B cell (primary cell): ENCODE measurements around the gene ARHGAP15. TPM values are rescaled to one million over a fixed set of nuclear protein-coding genes. Genes with fewer than 3 reads are reported as not detected.
A peak's percentile ranks its signal among the peaks of the same experiment; 100 is the strongest.

Experiments used
- ATAC-seq: fragments of 200-7000 bp; cut with Tn5 transposase; one replicate; pipeline ENCODE4 v1.10.0; 2021; ENCODE audit warnings: low read depth, mild to moderate bottlenecking, moderate number of reproducible peaks, moderate library complexity
- CTCF ChIA-PET: fragments of 350-600 bp; sonication (Branson Sonifier 250); formaldehyde crosslinking; loops from one replicate; lab custom pipeline; 2021; ENCODE audit warnings: antibody characterized with exemption, inconsistent platforms; lab: Charles Lee
- POLR2A ChIA-PET: fragments of 350-600 bp; sonication (Branson Sonifier 250); formaldehyde crosslinking; loops from one replicate; lab custom pipeline; 2021; ENCODE audit warnings: antibody characterized with exemption; lab: Charles Lee
- DNase-seq: peaks from one replicate; pipeline ENCODE4 v3.0.0; 2013
- H2AFZ ChIP-seq: 2 replicates; pipeline ENCODE4 v1.6.1; 2012; ENCODE audit warnings: mild to moderate bottlenecking, low read depth, low read length; ENCODE audit not compliant: insufficient read depth, poor library complexity, severe bottlenecking
- H3K27ac ChIP-seq, 2 donors: 1 replicate in 1 of 2; 2 replicates in 1 of 2; pipeline ENCODE4 v1.5.1; 2012 to 2013; ENCODE audit warnings: low read length in 2 of 2, mild to moderate bottlenecking in 2 of 2, moderate library complexity in 1 of 2
- H3K27me3 ChIP-seq, 4 experiments: fragments of 200-600 bp in 1 of 4; sonication (generic) in 1 of 4; replicated peaks in 1 of 4; 1 replicate in 2 of 4; 2 replicates in 2 of 4; pipeline versions ENCODE4 v1.6.1 to v1.7.0; 2013 to 2016; ENCODE audit warnings: low read length in 3 of 4, mild to moderate bottlenecking in 2 of 4, mixed read lengths in 1 of 4, moderate library complexity in 1 of 4; ENCODE audit not compliant: insufficient read depth in 4 of 4, control insufficient read depth in 3 of 4; ENCODE audit errors: control extremely low read depth in 1 of 4
- H3K36me3 ChIP-seq, 2 experiments: replicated peaks in 1 of 2; 1 replicate in 1 of 2; 2 replicates in 1 of 2; pipeline versions ENCODE4 v1.6.1 to v1.7.1; 2013; ENCODE audit warnings: low read length in 1 of 2; ENCODE audit not compliant: insufficient read depth in 2 of 2, control insufficient read depth in 1 of 2; ENCODE audit errors: control extremely low read depth in 1 of 2, extremely low read depth in 1 of 2
- H3K4me1 ChIP-seq, 2 donors: fragments of 200-600 bp in 1 of 2; sonication (generic) in 1 of 2; 1 replicate in 1 of 2; 2 replicates in 1 of 2; pipeline versions ENCODE4 v1.5.1 to v1.6.1; 2013 to 2017; ENCODE audit warnings: low read length in 2 of 2; ENCODE audit not compliant: control insufficient read depth in 2 of 2, insufficient read depth in 2 of 2
- H3K4me2 ChIP-seq: replicated peaks from 2 replicates; pipeline ENCODE3; 2012; ENCODE audit warnings: mild to moderate bottlenecking, low read depth, low read length; ENCODE audit not compliant: poor library complexity, severe bottlenecking
- H3K4me3 ChIP-seq, 5 experiments: fragments of 200-600 bp in 1 of 5; sonication (generic) in 1 of 5; 1 replicate in 3 of 5; 2 replicates in 2 of 5; pipeline versions ENCODE4 v1.5.1 to v1.7.0; 2011 to 2016; ENCODE audit warnings: low read length in 4 of 5, mild to moderate bottlenecking in 4 of 5, low read depth in 2 of 5, control low read depth in 1 of 5, moderate library complexity in 1 of 5; ENCODE audit not compliant: insufficient read depth in 1 of 5; ENCODE audit errors: control extremely low read depth in 1 of 5, extremely low read depth in 1 of 5
- H3K79me2 ChIP-seq: fragments of 200-600 bp; sonication (generic); one replicate; pipeline ENCODE4 v1.6.0; 2016; ENCODE audit warnings: low read length; ENCODE audit not compliant: control insufficient read depth, insufficient read depth
- H3K9ac ChIP-seq: fragments of 200-600 bp; sonication (generic); 2 replicates; pipeline ENCODE4 v1.6.1; 2017; ENCODE audit warnings: mild to moderate bottlenecking, low read length, moderate library complexity
- H3K9me3 ChIP-seq, 3 donors: one replicate each; pipeline versions ENCODE4 v1.6.1 to v1.7.1; 2013; ENCODE audit warnings: low read length in 2 of 3; ENCODE audit not compliant: control insufficient read depth in 2 of 3, insufficient read depth in 1 of 3; ENCODE audit errors: control extremely low read depth in 1 of 3
- H4K20me1 ChIP-seq: 2 replicates; pipeline ENCODE4 v1.6.0; 2012; ENCODE audit warnings: mild to moderate bottlenecking, low read length; ENCODE audit not compliant: insufficient read depth, control insufficient read depth, poor library complexity, severe bottlenecking
- H3K27ac Mint-ChIP-seq: one replicate; pipeline ENCODE4 v1.8.0; 2021; ENCODE audit warnings: mixed read lengths
- H3K27me3 Mint-ChIP-seq: one replicate; pipeline ENCODE4 v1.8.0; 2021; ENCODE audit warnings: mixed read lengths
- H3K4me1 Mint-ChIP-seq: one replicate; pipeline ENCODE4 v1.8.0; 2021; ENCODE audit warnings: mixed read lengths
- H3K4me3 Mint-ChIP-seq: one replicate; pipeline ENCODE4 v1.8.0; 2021; ENCODE audit warnings: mixed read lengths
- H3K9me3 Mint-ChIP-seq: one replicate; pipeline ENCODE4 v1.8.0; 2022; ENCODE audit warnings: mixed read lengths; ENCODE audit not compliant: insufficient read depth
- CTCF ChIP-seq: fragments of 200-600 bp; IDR thresholded peaks from one replicate; pipeline ENCODE4 v1.8.0; 2022; ENCODE audit warnings: antibody characterized with exemption, mild to moderate bottlenecking
- EZH2 ChIP-seq: IDR thresholded peaks from 2 replicates; pipeline ENCODE4 v1.6.1; 2012; ENCODE audit warnings: borderline replicate concordance, low read depth, mild to moderate bottlenecking, moderate library complexity, low read length; ENCODE audit not compliant: insufficient read depth, poor library complexity, severe bottlenecking
- WGBS: methylation state at CpG from one replicate; pipeline ENCODE4 v1.1.5; 2013; ENCODE audit warnings: missing lambda C conversion rate; ENCODE audit not compliant: insufficient coverage; 5-methylcytosine and 5-hydroxymethylcytosine counted together
- intact Hi-C: fragments of 100-400 bp; cut with micrococcal nuclease; formaldehyde crosslinking; loops from one replicate; pipeline ENCODE4 v1.10.0; 2022
- polyA plus RNA-seq: library from polyadenylated mRNA; depleted of rRNA; stranded (reverse); fragments of >200 nt; gene quantifications from 2 replicates; pipeline ENCODE4 v1.2.3, GENCODE V29; 2012
- total RNA-seq, 2 donors: library from RNA; stranded (reverse); fragments of 120-200 nt in 1 of 2; gene quantifications; 1 replicate in 1 of 2; 2 replicates in 1 of 2; pipeline versions ENCODE4 v1.2.3 to v1.2.4, GENCODE V29; 2013 to 2022

The ARHGAP15 gene
- total and polyA plus RNA-seq, 2 donors (not counting 1 experiment from before 2014, with no cell fraction given): 58.6 to 187 TPM

DNA sequence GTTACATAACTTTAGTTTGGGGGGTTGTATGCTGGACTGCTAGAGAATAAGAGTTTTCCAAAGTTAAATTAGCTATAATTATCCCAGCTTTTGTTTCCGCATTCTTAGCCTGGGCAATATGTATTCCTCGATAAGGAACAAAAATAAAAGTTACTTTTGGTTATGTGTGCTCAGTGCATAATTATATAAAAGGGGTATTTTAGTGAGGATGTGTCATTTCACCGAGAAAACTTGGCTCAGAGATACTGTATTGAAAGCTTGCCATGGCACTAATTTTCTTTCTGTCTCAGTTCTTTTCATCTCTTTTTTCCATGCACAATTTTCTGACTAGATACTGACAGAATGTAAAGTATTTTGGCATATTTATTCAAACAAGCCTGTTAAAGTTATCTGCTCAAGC is 28.2 kb downstream of the ARHGAP15 start:
- DNase-seq (no peak), ATAC-seq (no peak)
- peaks cover 65 to 79% of the 10 kb centered on the region in 2 donors for H3K4me1 ChIP-seq
- no peak for TF ChIP-seq EZH2
- no peak for TF ChIP-seq CTCF
- peaks cover 3% of the 10 kb centered on the region for H4K20me1 ChIP-seq
- no peaks in the 10 kb centered on the region for H3K9me3 ChIP-seq
- ChIA-PET POLR2A (no interaction called here), CTCF (interaction anchor here (0.9 to 12.7 kb wide), 10 partner anchors 15 to 108 kb away, joined by 3 to 196 read pairs (median 38); partner anchors contain the start of gene ARHGAP15)
- peaks cover 79% of the 10 kb centered on the region for H3K79me2 ChIP-seq
- H3K27me3 ChIP-seq: no peaks in the 10 kb centered on the region
- Mint-ChIP-seq H3K27me3 (no peaks in the 10 kb centered on the region), H3K27ac (peak overlapping the region; percentile 72), H3K9me3 (peaks cover 2% of the 10 kb centered on the region), H3K4me1 (peaks cover 81% of the 10 kb centered on the region), H3K4me3 (peak overlapping the region; percentile 11)
- no peak overlapping the region for H3K9ac ChIP-seq
- peaks cover 13 to 22% of the 10 kb centered on the region in 2 experiments for H3K36me3 ChIP-seq
- no peak overlapping the region for H3K4me3 ChIP-seq
- WGBS: no CpG with 5 or more reads among the region's 3 CpGs
- peak overlapping the region in 1 of 2 donors; percentile 69 for H3K27ac ChIP-seq
- no peak overlapping the region for H2AFZ ChIP-seq
- peak overlapping the region; percentile 29 for H3K4me2 ChIP-seq
- intact Hi-C loops: no loop called here

- peak overlapping the region; percentile 36 for H2AFZ ChIP-seq
- H3K4me2 ChIP-seq: peak overlapping the region; percentile 62
- H3K4me1 ChIP-seq: peaks cover 62 to 77% of the 10 kb centered on the region in 2 donors
- Mint-ChIP-seq H3K4me3 (peak overlapping the region; percentile 79), H3K27ac (peak overlapping the region; percentile 90), H3K4me1 (peaks cover 78% of the 10 kb centered on the region), H3K27me3 (no peaks in the 10 kb centered on the region), H3K9me3 (peaks cover 2% of the 10 kb centered on the region)
- H3K9me3 ChIP-seq: no peaks in the 10 kb centered on the region
- H3K27ac ChIP-seq: peak overlapping the region in 1 of 2 donors; percentile 69
- WGBS: no CpG with 5 or more reads among the region's 3 CpGs
- peaks cover 13 to 29% of the 10 kb centered on the region in 2 experiments for H3K36me3 ChIP-seq
- ChIA-PET POLR2A (interaction anchor here (1.2 kb wide), 1 partner anchor 30 kb away, joined by 3 read pairs; no protein-coding TSS in a partner anchor), CTCF (interaction anchor here (0.9 to 12.7 kb wide), 12 partner anchors 14 to 124 kb away, joined by 3 to 196 read pairs (median 6); partner anchors contain the start of gene ARHGAP15)
- H4K20me1 ChIP-seq: peaks cover 6% of the 10 kb centered on the region
- H3K27me3 ChIP-seq: no peaks in the 10 kb centered on the region
- no peak for ATAC-seq
- H3K4me3 ChIP-seq: peak overlapping the region in 1 of 5 experiments; percentile 25
- H3K79me2 ChIP-seq: peaks cover 79% of the 10 kb centered on the region
- intact Hi-C loops: loop anchor here (2.0 kb wide), 1 partner anchor 29 kb away; the partner anchor contains the start of gene ARHGAP15
- H3K9ac ChIP-seq: no peak overlapping the region
- TF ChIP-seq EZH2: no peak
- TF ChIP-seq CTCF: no peak
- DNase-seq: no peak
These were observed 28.9 kb downstream of the ARHGAP15 start for GRCh38 chr2:143158098-143158497.
